OCI-LY7 (cell line): ENCODE results near the gene ISG15.

Experiments used
- EZH2phosphoT487 ChIP-seq: fragments of 200-600 bp; sonication (generic); IDR thresholded peaks from 2 replicates; pipeline ENCODE4 v1.6.1; 2018; ENCODE audit warnings: low read depth, borderline replicate concordance, mild to moderate bottlenecking, mixed run types, antibody characterized with exemption, low read length, moderate library complexity, mixed read lengths
- TF ChIP-seq, protein P1 (sequence below): fragments of 200-600 bp; sonication (generic); conservative IDR thresholded peaks from 2 replicates; pipeline ENCODE4 v1.5.1; 2014; ENCODE audit warnings: mild to moderate bottlenecking, antibody characterized with exemption, low read length, moderate library complexity, mixed read lengths

DNA sequence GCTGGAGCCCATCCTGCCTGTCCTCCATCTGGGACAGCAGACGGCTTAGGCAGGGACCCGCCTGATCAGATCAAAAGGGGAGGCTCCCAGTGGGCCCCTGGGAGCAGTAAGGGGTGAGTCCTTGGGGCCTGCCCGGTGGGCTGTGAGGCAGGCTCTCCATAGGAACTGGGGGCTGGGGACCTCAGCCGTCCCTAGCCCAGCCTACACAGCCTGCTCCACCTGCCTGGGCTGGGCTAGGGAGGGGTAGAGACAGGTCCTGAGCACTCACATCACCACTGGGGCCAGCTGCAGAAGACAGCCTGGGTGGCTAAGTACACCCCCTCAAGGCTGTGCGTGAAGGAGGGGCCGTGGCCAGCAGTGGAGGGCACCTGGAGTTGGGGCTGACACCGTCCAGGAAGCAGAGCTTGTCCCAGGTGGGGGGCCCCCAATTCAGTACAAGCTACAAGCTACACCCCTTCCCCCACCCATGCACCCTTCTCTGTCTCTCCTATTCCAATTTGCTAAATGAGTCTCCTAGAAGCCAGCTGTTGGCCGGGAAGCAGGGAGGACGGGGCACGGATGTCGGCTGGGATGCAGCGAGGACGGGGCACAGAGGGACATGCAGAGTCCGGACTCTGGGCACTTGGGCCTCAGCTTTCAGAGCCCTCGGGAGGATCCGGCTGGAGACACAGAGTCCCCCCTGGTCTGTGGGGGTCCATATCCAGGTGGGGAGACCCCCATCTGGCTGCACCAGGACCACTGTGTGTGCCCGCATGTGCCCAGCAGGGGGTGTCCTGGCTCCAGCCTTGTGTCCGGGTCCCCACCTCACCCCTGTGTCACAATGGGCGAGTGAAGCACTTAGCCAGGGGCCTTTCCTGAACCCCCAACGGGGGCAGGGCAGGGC lies 1.7 kb downstream of the ISG15 start:
- TF ChIP-seq, protein P1, sequence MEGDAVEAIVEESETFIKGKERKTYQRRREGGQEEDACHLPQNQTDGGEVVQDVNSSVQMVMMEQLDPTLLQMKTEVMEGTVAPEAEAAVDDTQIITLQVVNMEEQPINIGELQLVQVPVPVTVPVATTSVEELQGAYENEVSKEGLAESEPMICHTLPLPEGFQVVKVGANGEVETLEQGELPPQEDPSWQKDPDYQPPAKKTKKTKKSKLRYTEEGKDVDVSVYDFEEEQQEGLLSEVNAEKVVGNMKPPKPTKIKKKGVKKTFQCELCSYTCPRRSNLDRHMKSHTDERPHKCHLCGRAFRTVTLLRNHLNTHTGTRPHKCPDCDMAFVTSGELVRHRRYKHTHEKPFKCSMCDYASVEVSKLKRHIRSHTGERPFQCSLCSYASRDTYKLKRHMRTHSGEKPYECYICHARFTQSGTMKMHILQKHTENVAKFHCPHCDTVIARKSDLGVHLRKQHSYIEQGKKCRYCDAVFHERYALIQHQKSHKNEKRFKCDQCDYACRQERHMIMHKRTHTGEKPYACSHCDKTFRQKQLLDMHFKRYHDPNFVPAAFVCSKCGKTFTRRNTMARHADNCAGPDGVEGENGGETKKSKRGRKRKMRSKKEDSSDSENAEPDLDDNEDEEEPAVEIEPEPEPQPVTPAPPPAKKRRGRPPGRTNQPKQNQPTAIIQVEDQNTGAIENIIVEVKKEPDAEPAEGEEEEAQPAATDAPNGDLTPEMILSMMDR: peak; percentile 60
- no peak for TF ChIP-seq EZH2phosphoT487
